SU-DHL-6 (cell line): ENCODE data around the gene HOXD11.

Experiments
- CTCF ChIP-seq: fragments of 200-600 bp; sonication (generic); IDR thresholded peaks from one replicate; pipeline ENCODE4 v1.5.1; 2017; ENCODE audit warnings: antibody characterized with exemption, mild to moderate bottlenecking, low read length, moderate library complexity; ENCODE audit not compliant: insufficient read depth, poor library complexity, severe bottlenecking
- EZH2phosphoT487 ChIP-seq: fragments of 200-600 bp; sonication (generic), shearing (Covaris generic); conservative IDR thresholded peaks from 2 replicates; pipeline ENCODE4 v1.6.1; 2018; ENCODE audit warnings: mild to moderate bottlenecking, antibody characterized with exemption, low read length, moderate library complexity, mixed read lengths

GRCh38 chr2:176110415-176111308, 3.6 kb downstream of the HOXD11 start:
- TF ChIP-seq CTCF = no peak
- TF ChIP-seq EZH2phosphoT487 = no peak
